HG02943 (cell line): Measurements from ENCODE around the gene RAPGEF6.
"Not testable (repeated sequence)": the region's sequence is repeated elsewhere in the genome, so short reads cannot be mapped to it uniquely, and the experiment has no call there.

ENCODE experiments used
- ATAC-seq: cut with Tn5 transposase; IDR thresholded peaks from one replicate; pipeline ENCODE4 v1.9.1; 2021; ENCODE audit warnings: mild to moderate bottlenecking, low read depth, moderate library complexity; ENCODE audit not compliant: unreplicated experiment

The RAPGEF6 gene, protein sequence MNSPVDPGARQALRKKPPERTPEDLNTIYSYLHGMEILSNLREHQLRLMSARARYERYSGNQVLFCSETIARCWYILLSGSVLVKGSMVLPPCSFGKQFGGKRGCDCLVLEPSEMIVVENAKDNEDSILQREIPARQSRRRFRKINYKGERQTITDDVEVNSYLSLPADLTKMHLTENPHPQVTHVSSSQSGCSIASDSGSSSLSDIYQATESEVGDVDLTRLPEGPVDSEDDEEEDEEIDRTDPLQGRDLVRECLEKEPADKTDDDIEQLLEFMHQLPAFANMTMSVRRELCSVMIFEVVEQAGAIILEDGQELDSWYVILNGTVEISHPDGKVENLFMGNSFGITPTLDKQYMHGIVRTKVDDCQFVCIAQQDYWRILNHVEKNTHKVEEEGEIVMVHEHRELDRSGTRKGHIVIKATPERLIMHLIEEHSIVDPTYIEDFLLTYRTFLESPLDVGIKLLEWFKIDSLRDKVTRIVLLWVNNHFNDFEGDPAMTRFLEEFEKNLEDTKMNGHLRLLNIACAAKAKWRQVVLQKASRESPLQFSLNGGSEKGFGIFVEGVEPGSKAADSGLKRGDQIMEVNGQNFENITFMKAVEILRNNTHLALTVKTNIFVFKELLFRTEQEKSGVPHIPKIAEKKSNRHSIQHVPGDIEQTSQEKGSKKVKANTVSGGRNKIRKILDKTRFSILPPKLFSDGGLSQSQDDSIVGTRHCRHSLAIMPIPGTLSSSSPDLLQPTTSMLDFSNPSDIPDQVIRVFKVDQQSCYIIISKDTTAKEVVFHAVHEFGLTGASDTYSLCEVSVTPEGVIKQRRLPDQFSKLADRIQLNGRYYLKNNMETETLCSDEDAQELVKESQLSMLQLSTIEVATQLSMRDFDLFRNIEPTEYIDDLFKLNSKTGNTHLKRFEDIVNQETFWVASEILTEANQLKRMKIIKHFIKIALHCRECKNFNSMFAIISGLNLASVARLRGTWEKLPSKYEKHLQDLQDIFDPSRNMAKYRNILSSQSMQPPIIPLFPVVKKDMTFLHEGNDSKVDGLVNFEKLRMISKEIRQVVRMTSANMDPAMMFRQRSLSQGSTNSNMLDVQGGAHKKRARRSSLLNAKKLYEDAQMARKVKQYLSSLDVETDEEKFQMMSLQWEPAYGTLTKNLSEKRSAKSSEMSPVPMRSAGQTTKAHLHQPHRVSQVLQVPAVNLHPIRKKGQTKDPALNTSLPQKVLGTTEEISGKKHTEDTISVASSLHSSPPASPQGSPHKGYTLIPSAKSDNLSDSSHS (N-terminal part only)

DNA sequence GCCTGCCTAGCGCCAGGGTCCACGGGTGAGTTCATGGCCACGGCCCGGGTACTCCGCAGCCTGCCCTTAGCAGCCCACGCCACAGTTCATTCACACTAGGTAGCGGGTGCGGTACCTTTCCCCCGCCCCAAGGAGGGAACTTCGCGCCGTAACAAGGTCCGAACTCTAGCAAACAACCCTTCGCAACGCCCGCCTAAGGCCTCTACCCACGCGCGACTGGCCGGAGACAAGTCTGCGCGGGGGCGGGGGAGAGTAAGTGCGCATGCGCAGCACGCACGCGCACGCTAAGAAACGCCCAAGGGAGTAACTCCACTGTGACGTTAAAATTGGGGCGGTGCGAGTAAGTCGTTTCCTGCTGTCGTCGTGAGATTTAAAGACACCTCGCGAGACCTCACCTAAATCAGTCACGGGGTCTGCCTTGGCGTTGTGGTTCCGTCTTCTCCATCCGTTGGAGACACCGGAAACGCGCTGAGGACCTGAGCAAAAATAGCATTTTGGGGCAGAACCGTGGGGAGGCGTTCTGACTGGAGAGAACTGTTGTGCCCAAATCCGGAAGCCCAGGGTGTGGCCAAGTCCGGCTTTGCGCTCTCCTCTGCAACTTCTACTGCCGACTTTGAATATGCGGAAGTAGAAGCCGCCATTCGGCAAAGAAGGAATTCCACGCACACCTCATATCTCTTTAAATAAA is at the start of gene RAPGEF6:
Gene RAPGEF6 (minus strand): TSS at position 234 of the 688 bp plus-strand sequence. CDS start 199 bp downstream, at position 35.
- peak; percentile 90 for ATAC-seq

DNA sequence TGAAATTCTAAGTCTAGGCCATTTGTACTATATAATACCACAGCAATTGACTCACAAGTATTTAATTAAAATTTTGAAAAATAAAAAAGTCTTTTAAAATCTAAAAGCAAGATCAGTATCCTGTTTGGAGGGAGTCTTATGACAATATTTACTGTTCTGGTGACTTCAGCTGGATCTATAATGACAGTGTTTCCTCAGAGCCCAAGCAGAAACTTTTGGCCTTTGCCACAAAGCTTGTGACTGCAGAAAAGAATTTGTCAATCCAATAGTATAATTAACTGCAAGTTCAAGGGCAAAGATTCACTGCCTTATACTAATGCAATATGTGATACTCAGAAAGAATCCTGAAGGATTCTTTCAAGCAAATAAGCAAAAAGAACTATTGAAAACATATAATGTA is 49.6 kb upstream of the RAPGEF6 start:
- no peak for ATAC-seq

DNA sequence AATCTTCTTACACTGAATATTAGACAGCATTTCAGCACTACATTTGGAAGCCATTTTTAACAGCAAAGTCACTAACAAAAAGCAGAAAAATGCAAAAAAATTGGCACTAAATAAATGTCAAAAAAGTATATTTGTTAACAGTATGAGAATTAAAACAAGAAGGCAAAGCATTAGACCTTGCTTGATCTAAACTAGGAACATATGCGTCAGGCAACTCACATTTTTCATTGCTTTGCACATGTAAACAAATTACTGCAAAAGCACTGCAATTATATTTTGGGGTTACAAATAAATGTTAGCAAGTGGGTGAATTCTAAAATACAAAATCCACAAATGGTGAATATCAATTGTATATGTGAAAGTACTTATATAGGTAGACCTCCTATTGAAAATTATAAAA is 49.0 kb upstream of the RAPGEF6 start:
- ATAC-seq: no peak

DNA sequence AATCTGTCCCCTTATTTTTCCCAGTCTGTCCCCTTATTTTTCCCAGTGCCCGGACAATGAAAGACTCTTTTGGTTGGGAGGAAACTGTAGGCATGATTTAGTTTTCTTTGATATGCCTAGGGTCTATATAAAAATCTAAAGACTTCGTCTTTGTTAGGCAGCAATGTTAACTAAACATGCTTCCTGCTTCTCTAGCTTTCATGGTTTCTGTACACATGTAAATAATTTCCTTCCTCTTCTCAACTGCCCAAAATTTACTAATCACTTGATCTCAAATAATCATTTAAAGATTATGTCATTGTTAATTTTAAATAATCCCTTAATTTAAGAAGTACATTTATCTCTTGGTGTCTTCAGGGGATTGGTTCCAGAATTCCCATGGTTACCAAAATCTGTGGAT is 47.8 kb upstream of the RAPGEF6 start:
- no peak for ATAC-seq

DNA sequence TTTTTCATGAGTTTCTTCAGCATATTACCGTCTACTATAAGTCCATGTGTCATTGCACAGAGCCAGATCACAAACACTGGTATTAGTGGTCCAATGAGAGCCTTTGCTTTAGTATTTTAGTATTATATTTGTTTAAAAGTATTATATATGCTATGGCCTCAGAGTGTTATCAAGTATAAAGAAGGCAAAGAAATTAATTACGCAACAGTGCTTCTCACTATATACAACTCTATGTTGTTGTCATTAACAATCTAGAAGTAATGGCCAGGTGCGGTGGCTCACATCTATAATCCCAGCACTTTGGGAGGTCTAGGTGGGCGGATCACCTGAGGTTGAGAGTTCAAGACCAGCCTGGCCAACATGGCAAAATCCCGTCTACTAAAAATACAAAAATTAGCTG is 47.1 kb upstream of the RAPGEF6 start:
- ATAC-seq: no peak

DNA sequence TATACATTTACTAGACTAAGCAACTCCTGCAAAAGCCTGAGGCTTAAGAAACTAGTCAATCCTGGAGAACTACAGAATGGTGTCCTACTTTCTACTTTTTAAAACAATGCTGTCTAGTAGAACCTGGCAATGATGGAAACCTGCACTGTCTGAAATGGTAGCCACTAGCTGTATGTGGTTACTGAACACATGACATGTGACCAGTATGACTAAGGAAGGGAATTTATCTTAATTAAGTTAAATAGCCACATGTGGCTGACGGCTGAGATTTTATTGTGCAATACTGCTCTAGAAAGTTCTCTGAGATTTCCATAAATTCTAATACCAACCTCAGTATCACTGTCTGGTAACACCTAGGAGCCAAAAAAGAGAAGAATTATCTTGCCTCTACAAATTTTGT is 44.9 kb upstream of the RAPGEF6 start:
- ATAC-seq: no peak

DNA sequence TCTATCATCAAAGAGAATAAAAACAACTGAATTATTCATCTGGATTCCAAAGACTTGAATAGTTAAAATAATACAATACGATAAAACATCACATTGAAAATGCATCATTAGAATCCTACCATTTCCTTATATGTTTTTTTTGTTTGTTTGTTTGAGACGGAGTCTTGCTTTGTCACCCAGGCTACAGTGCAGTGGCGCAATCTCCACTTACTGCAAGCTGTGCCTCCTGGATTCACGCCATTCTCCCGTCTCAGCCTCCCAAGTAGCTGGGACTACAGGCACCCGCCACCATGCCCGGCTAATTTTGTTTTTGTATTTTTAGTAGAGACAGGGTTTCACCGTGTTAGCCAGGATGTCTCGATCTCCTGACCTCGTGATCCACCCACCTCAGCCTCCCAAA is 43.2 kb upstream of the RAPGEF6 start:
- not testable (repeated sequence) for ATAC-seq

DNA sequence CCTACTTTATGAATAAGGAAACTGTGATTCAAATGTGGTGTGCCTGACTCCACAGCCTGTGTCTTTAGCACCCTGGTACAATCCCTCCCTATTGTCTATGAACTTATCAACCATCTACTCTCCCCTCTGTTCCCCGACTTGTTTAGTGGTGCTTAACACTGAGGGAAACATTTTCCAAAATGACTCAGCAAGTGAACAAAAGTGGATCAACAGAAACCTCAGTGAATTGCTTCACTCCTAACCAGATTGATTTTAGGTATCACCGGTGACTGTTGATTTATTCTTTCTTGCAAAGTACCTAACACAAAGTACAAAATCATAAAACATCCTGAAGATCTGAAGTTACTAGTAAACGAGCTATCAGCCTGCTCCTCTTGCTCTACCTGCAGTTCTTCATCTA is 42.1 kb upstream of the RAPGEF6 start:
- no peak for ATAC-seq

DNA sequence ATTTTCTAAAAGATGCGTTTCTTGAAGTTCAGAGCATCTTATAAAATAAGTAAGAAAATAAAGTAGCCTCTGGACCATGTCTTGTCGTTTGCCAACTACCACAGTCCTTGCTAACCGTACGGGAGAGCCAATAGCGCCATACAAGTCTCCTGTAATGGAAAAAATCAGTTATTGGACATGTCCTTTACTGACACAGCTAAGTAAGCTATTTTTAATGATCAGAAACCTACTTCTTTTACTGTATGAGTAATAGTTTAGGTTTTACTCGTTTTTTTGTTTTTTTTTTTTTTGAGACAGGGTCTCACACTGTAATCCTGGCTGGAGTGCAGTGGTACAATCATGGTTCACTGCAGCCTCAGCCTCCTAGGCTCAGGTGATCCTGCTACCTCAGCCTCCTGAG is 37.7 kb upstream of the RAPGEF6 start:
- ATAC-seq: no peak

DNA sequence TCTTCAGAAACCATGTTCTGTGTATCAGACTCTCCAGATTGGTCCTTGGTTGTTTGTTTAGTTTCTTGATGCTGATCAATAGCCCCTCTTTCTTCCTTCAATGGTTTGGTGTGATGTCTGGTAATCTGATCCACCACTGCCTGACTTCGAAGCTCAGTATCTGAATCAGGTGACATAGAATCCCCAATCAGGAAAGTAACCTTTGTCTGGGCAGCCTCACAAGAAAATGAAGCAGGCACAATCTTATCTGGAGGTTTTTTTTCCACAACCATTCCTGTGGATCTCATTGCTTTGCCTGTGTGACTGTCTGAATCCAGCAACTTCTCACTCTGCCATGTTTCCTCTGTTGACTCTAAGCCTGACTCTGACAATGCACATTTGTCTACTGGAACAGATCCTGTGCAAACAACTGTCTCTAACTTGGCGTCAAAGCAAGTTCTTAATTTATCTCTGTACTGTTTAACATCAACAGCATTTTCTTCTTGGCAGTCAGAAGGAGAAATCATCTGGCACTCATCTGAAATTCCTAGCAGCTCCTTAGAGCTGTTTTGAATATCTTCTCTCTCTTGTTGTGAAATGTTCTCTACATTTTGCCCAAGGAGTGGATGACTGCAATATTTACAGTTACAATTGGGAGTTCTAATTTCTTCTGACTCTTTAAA is 37.1 kb upstream of the RAPGEF6 start:
- no peak for ATAC-seq

DNA sequence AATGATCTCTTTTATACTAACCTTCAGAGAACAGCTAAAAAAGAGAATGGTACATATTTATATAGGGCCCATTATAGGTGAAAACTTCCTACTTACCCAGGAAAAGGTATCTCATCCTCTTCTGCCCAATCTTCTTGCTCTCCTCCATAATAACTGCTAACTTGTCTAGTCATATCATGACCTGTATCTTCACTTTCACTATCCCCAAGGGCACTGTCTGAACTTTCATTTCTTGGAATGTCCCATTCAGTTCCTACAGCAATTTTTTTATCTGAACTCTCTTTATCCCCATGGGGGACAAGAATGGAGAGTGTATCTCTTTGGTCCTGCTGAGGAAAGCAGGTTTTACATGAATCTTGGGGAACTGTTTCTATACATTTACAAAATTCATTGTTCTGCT is 36.4 kb upstream of the RAPGEF6 start:
- ATAC-seq: no peak

DNA sequence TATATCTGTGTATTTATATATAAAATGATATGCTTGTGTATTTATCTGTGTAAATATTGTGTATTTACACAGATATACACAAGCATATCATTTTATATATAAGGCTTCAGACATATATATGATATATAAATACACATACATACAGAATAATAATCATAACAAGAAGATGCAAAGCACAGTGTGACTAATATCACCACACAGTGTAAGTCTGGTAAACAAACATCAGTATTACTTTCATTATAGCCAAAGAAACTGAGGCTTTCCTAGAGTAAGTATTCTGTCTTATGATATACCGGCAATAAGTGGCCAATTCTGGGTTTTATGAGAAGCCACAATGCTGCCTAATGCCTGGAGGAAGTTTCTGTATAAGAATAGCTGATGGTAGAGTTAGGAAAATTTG is 29.9 kb upstream of the RAPGEF6 start:
- no peak for ATAC-seq

DNA sequence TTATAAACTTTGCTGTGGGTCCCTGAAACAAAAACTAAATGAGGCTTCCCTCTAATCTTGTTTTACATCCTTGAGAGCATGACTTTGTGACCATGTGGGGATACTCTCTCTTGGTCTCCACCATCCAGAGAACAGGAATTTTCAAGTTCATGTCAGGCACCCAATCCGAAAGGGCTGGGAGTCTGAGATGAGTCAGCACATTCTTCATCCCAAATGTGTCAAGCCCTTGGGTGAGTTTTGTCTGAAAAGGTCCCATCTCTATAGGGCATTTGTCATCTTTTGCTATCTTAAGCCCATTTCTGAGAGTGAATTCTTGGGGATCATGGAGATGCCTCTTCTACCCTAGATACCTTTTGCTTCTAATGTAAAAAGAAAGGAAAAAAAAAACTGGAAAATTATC is 26.9 kb upstream of the RAPGEF6 start:
- ATAC-seq: no peak

DNA sequence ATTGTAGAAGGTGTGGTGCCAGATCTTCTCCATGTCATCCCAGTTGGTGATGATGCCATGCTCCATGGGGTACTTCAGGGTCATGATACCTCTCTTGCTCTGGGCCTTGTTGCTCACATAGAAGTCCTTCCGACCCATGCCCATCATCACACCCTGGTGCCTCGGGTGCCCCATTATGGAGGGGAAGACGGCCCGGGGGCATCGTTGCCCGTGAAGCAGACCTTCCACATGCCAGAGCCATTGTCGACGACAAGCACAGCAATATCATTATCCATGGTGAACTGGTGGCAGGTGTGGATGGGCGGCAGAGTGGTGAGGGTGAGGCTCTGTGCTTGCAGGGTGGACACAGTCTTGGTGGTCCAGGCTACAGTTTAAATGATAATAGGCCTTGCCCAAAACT is 24.8 kb upstream of the RAPGEF6 start:
- no peak for ATAC-seq

DNA sequence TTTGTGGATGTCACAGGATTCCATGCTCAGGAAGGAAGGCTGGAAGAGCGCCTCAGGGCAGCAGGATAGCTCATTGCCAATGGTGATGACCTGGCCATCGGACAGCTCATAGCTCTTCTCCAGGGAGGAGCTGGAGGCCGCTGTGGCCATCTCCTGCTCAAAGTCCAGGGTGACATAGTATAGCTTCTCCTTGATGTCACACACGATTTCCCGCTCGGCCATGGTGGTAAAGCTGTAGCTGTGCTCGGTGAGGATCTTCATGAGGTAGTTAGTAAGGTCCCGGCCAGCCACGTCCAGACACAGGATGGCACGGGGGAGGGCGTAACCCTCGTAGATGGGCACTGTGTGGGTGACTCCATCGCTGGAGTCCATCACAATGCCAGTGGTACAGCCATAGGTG is 24.3 kb upstream of the RAPGEF6 start:
- no peak for ATAC-seq

DNA sequence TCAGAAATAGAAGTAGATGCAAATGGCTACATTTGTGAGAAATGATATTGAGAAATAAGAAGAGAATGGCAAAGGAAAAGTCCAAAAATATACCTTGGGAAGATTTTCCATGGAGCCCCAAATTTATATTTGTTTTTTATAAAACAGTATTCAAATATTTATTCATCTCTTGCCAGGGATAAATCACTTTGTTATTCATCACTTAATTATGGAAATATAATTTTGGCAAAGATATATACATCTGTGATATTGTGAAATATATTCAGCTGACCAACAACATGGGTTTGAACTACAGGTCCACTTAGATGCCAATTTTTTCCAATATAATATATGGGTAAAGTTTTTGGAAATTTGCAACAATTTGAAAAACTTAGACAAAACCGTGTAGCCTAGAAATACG is 19.7 kb upstream of the RAPGEF6 start:
- ATAC-seq: no peak

DNA sequence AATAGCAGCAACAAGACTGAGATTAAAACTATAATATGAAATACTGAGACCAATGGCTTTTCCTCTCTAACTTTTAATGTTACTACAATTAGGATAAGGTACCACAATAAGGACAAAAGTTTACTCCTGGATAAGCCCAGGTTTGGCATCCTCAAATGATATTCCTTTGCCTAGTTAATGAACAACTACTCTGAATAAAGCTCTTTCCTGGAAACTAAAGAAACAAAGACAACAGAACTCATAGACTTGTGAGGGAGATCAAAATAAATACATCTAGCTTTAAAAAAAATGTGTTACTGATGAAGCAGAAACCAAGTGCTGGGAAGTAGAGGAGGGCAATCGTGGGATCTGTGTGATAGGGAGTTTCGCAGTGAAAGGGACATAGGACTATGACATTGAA is 19.3 kb upstream of the RAPGEF6 start:
- ATAC-seq: no peak

DNA sequence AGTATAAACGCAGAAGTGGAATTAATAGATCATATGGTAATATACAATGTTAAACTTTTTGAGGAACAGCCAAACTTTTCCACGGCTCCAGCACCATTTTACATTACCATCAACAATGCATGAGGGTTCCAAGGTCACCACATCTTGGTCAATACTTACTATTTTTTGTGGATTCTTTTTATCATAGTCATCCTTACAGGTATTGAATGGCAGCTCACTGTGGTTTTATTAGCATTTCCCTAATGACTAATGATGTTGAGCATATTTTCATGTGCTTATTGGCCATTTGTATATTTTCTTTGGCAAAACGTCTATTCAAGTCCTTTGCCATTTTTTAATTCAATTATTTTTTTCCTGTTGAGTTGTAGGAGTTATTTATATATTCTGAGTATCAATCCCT is 14.1 kb upstream of the RAPGEF6 start:
- no peak for ATAC-seq

DNA sequence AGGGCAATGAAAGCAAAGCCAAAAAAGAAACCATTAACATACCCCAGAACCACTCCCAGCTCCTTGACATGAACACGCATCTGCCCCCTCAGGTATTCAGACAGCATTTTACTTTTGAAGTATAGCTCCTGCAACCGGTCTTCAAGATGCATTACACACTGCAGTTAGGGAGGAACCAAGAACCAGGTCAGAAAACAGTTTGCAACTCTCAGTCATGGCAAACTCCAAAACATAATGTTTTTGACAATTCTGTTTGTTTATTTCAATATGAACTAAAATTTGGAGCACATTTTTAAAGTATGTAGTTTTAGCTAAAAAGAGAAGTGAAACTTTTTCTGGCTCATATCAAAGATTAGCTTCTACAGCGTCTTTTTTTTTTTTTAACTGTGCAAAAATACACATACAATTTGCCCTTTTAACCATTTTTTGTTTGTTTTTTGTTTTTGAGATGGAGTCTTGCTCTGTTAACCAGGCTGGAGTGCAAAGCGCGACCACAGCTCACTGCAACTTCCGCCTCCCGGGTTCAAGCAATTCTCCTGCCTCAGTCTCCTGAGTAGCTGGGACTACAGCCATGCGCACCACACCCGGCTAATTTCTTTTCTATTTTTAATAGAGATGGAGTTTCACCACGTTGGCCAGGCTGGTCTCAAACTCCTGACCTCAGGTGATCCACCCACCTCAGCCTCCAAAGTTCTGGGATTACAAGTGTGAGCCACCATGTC is 12.2 kb upstream of the RAPGEF6 start:
- no peak for ATAC-seq
